Measurements from ENCODE around the gene PHKA2.

- TF ChIP-seq, protein P1, sequence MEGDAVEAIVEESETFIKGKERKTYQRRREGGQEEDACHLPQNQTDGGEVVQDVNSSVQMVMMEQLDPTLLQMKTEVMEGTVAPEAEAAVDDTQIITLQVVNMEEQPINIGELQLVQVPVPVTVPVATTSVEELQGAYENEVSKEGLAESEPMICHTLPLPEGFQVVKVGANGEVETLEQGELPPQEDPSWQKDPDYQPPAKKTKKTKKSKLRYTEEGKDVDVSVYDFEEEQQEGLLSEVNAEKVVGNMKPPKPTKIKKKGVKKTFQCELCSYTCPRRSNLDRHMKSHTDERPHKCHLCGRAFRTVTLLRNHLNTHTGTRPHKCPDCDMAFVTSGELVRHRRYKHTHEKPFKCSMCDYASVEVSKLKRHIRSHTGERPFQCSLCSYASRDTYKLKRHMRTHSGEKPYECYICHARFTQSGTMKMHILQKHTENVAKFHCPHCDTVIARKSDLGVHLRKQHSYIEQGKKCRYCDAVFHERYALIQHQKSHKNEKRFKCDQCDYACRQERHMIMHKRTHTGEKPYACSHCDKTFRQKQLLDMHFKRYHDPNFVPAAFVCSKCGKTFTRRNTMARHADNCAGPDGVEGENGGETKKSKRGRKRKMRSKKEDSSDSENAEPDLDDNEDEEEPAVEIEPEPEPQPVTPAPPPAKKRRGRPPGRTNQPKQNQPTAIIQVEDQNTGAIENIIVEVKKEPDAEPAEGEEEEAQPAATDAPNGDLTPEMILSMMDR (IDR thresholded peaks at IDR 0.05): no peak
- no peak for TF ChIP-seq POLR2A (IDR thresholded peaks at IDR 0.05)
These were observed 96.1 kb downstream of the PHKA2 start for GRCh38 chrX:18887825-18888212.

Measured in right lobe of liver (tissue), 4 donors.